Natural killer cell (primary cell): ENCODE measurements around the gene NAV1. TPM values are rescaled to one million over a fixed set of nuclear protein-coding genes. Genes with fewer than 3 reads are reported as not detected.

Experiments
- ATAC-seq, 3 donors: fragments of 150-1000 bp in 2 of 3; fragments of 200-7000 bp in 1 of 3; cut with Tn5 transposase; 1 replicate in 1 of 3; 2 replicates in 2 of 3; pipeline ENCODE4 v1.10.0; 2021; ENCODE audit warnings: mild to moderate bottlenecking in 2 of 3, moderate library complexity in 2 of 3
- DNase-seq, 2 donors: peaks; one replicate each; pipeline versions ENCODE4 v3.0.0 to v3.0.0-alpha.2; 2013 to 2021; ENCODE audit warnings: mixed read lengths in 1 of 2
- H3K27ac ChIP-seq: one replicate; pipeline ENCODE4 v1.5.1; 2013; ENCODE audit warnings: mild to moderate bottlenecking, low read length
- H3K27me3 ChIP-seq: one replicate; pipeline ENCODE4 v1.6.1; 2013; ENCODE audit warnings: low read length; ENCODE audit not compliant: control insufficient read depth, insufficient read depth
- H3K36me3 ChIP-seq: one replicate; pipeline ENCODE4 v1.6.1; 2013; ENCODE audit warnings: low read length; ENCODE audit not compliant: control insufficient read depth, insufficient read depth
- H3K4me1 ChIP-seq: one replicate; pipeline ENCODE4 v1.6.1; 2013; ENCODE audit warnings: low read length; ENCODE audit not compliant: control insufficient read depth, insufficient read depth
- H3K4me3 ChIP-seq: one replicate; pipeline ENCODE4 v1.5.1; 2013; ENCODE audit warnings: low read length
- H3K9me3 ChIP-seq: one replicate; pipeline ENCODE4 v1.6.1; 2013; ENCODE audit warnings: low read length; ENCODE audit not compliant: control insufficient read depth, insufficient read depth
- H3K27ac Mint-ChIP-seq, 2 donors: one replicate each; pipeline ENCODE4 v1.8.0; 2022; ENCODE audit warnings: mild to moderate bottlenecking in 2 of 2, mixed read lengths in 2 of 2, moderate library complexity in 1 of 2
- H3K27me3 Mint-ChIP-seq, 2 donors: one replicate each; pipeline ENCODE4 v1.8.0; 2022; ENCODE audit warnings: low read depth in 2 of 2, mixed read lengths in 2 of 2
- H3K36me3 Mint-ChIP-seq: one replicate; pipeline ENCODE4 v1.8.0; 2022; ENCODE audit warnings: mixed read lengths
- H3K4me1 Mint-ChIP-seq, 2 donors: one replicate each; pipeline ENCODE4 v1.8.0; 2022; ENCODE audit warnings: mixed read lengths in 2 of 2
- H3K4me3 Mint-ChIP-seq: one replicate; pipeline ENCODE4 v1.8.0; 2022; ENCODE audit warnings: mild to moderate bottlenecking, moderate library complexity, mixed read lengths
- H3K9me3 Mint-ChIP-seq, 2 donors: one replicate each; pipeline ENCODE4 v1.8.0; 2022; ENCODE audit warnings: mixed read lengths in 2 of 2
- WGBS: methylation state at CpG from one replicate; pipeline ENCODE4 v1.1.7; 2013; ENCODE audit warnings: missing lambda C conversion rate; ENCODE audit not compliant: insufficient coverage; 5-methylcytosine and 5-hydroxymethylcytosine counted together
- intact Hi-C: fragments of 100-400 bp; cut with micrococcal nuclease; formaldehyde crosslinking; loops from one replicate; pipeline ENCODE4 v1.14.2; 2022
- total RNA-seq, 4 donors: library from RNA; stranded (reverse); fragments of 120-200 nt in 1 of 4; gene quantifications; one replicate each; pipeline versions ENCODE4 v1.2.3 to v1.2.4, GENCODE V29; 2013 to 2022
- TF ChIP-seq, protein P1 (sequence below): fragments of 200-600 bp; IDR thresholded peaks from one replicate; pipeline ENCODE4 v1.8.0; 2022; ENCODE audit warnings: antibody characterized with exemption

Gene NAV1
- total RNA-seq, 3 donors from 2014 or later (not counting 1 experiment from before 2014, with no cell fraction given): 2.5 to 3.9 (median 2.8) TPM

DNA sequence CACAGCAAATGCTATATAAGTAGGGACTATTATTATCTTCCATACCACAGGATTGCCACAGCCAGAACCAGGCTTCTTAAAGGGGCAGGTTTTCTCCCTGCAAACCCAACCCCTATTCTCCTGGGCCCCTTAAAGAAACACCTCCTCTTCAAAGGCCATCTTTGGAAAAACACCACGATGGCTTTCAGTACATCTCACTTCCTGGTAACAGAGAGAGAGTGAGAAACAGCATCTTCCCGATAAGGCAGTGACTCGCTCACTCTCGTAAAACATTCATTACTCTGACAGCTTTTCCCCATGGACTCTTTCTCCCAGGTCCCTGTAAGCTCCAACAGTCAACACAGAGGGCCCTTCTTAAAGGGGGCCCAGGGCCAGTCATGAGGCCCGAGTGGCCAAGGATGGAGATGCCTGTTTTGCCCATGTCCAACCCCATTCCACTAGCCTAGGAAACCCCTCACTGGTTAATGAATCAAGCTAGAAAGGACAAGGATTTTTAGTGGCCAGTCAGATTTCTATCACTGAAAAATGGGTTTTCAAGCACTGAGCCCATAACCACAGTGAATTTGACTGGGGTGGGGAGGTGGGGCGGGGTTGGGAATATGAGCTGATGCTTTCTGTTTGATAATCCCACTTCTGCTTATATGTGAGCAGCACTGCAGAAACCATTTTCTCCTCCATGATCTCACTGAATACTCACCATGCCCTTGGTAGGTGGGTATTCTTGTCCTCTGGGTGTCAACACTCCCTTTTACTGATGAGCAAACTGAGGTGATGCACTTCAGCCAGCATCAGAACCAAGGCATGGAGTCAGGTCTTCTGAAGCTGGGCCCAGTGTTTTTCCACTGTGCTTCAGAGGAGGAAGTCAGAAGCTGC, 3.6 kb upstream of the NAV1 start:
- Histone ChIP-seq H3K4me1 (peaks cover 18% of the 10 kb centered on the region), H3K9me3 (no peaks in the 10 kb centered on the region), H3K27ac (no peak overlapping the region), H3K4me3 (no peak overlapping the region), H3K36me3 (no peaks in the 10 kb centered on the region), H3K27me3 (peaks cover 20% of the 10 kb centered on the region)
- Mint-ChIP-seq H3K4me3 (no peak overlapping the region), H3K9me3 (no peaks in the 10 kb centered on the region), H3K27me3 (peaks cover 41 to 48% of the 10 kb centered on the region in 2 donors), H3K36me3 (no peaks in the 10 kb centered on the region), H3K4me1 (peaks cover 8 to 25% of the 10 kb centered on the region in 2 donors), H3K27ac (no peak overlapping the region)
- DNase-seq (no peak), ATAC-seq (no peak)
- intact Hi-C loops: no loop called here
- WGBS: 52% methylated on average over 5 of the region's 6 CpGs
- TF ChIP-seq, protein P1, sequence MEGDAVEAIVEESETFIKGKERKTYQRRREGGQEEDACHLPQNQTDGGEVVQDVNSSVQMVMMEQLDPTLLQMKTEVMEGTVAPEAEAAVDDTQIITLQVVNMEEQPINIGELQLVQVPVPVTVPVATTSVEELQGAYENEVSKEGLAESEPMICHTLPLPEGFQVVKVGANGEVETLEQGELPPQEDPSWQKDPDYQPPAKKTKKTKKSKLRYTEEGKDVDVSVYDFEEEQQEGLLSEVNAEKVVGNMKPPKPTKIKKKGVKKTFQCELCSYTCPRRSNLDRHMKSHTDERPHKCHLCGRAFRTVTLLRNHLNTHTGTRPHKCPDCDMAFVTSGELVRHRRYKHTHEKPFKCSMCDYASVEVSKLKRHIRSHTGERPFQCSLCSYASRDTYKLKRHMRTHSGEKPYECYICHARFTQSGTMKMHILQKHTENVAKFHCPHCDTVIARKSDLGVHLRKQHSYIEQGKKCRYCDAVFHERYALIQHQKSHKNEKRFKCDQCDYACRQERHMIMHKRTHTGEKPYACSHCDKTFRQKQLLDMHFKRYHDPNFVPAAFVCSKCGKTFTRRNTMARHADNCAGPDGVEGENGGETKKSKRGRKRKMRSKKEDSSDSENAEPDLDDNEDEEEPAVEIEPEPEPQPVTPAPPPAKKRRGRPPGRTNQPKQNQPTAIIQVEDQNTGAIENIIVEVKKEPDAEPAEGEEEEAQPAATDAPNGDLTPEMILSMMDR: no peak

DNA sequence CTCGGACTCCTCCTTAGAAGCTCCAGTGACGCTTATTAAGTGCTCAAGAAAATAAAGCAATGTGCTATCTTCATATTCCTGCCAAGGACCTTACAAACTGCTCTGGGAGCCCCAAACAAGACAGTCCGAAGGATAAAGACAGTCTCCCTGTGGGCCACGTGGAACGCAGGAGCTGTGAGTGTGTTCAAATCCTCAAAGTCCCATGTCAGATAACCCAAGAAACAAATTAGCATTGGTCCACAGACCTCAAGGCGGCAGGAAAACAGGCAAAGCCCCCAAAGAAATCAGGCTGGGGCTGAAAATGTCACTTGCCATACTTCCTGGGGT, 3.0 kb upstream of the NAV1 start:
- H3K27ac Mint-ChIP-seq: no peak overlapping the region
- Histone ChIP-seq H3K4me3 (no peak overlapping the region), H3K27me3 (peaks cover 20% of the 10 kb centered on the region), H3K36me3 (no peaks in the 10 kb centered on the region), H3K27ac (no peak overlapping the region), H3K4me1 (peaks cover 18% of the 10 kb centered on the region), H3K9me3 (no peaks in the 10 kb centered on the region)
- ATAC-seq (no peak), DNase-seq (no peak)
- 78% methylated on average over 6 of the region's 6 CpGs for WGBS
- peaks cover 8 to 26% of the 10 kb centered on the region in 2 donors for H3K4me1 Mint-ChIP-seq
- intact Hi-C loops: no loop called here
- no peaks in the 10 kb centered on the region for H3K36me3 Mint-ChIP-seq
- H3K27me3 Mint-ChIP-seq: peaks cover 44 to 54% of the 10 kb centered on the region in 2 donors
- no peaks in the 10 kb centered on the region for H3K9me3 Mint-ChIP-seq
- H3K4me3 Mint-ChIP-seq: no peak overlapping the region
- TF ChIP-seq, protein P1: no peak

DNA sequence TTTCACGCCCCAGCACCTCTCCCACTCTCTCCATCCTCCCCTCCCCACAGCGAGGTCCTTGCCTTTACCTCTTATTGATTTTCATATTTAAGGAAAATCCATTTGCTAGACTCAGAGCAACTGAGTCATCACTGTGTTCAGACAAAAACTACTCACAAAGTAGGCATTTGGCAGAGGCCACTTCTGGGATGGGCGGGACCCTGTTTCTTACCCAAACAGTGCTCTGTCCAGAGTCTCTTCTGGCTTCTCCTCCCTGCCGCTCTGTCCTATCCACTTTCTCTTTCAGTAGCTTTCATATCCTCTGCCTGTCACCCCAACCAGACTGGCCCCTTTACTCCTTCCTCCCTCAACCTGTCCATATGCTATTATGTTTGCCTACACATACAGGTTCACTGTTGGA, 2.4 kb upstream of the NAV1 start:
- TF ChIP-seq, protein P1: no peak
- Histone ChIP-seq H3K9me3 (no peaks in the 10 kb centered on the region), H3K4me1 (peaks cover 18% of the 10 kb centered on the region), H3K4me3 (no peak overlapping the region), H3K27me3 (peaks cover 20% of the 10 kb centered on the region), H3K36me3 (no peaks in the 10 kb centered on the region), H3K27ac (no peak overlapping the region)
- peaks cover 48 to 61% of the 10 kb centered on the region in 2 donors for H3K27me3 Mint-ChIP-seq
- H3K27ac Mint-ChIP-seq: no peak overlapping the region
- WGBS: 94% methylated on average over 4 of the region's 4 CpGs
- no peak overlapping the region for H3K4me3 Mint-ChIP-seq
- ATAC-seq (no peak), DNase-seq (no peak)
- intact Hi-C loops: no loop called here
- no peaks in the 10 kb centered on the region for H3K36me3 Mint-ChIP-seq
- peaks cover 8 to 26% of the 10 kb centered on the region in 2 donors for H3K4me1 Mint-ChIP-seq
- no peaks in the 10 kb centered on the region for H3K9me3 Mint-ChIP-seq
